ENCODE measurements around the gene PGAM1.

DNA sequence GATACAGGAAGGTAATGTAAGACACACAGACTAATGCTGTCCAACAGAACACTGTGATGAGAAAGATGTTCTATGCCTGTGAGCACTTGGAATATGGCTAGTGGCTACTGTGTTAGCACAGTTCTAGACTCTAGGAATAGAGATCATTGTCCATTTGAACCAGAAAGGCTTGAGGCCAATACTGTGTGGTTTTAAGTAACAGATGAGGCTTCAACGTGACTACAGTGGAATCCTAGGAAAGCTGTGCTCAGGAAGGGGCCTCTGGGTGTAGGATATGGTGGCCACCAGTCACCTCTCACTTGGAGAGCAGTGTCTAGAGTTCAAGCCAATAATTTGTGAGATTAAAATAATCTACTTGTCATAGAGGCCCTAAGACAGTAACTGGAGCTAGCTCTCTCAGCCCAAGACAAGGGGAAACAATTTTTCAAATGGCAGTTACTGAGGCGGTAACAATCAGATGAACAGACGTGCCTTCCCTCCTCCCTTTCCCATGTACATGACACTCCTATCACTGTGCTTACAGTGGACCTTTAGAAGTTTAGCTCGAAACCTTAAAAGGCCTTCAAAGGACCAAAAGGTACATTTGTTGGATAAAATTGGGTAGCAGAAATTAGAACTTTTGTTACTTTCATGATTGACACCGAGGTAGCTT, 30.2 kb downstream of the PGAM1 start:
- TF ChIP-seq NFRKB (IDR thresholded peaks at IDR 0.05): no peak
- no peak for TF ChIP-seq SUZ12 (IDR thresholded peaks at IDR 0.05)
- no peak for TF ChIP-seq SP1 (IDR thresholded peaks at IDR 0.05)
